SKM-1 treated with dmso at 0.1 percent for 144 hours (cell line): ENCODE data around the gene ENTPD1.
"Not testable (repeated sequence)": the region's sequence is repeated elsewhere in the genome, so short reads cannot be mapped to it uniquely, and the experiment has no call there.

Experiments used
- DNase-seq: peaks from one replicate; lab custom pipeline; 2025; ENCODE audit not compliant: unreplicated experiment; lab: John Stamatoyannopoulos, UW

ENTPD1 gene

GRCh38 chr10:95792874-95793285, 36.9 kb downstream of the ENTPD1 start:
- DNase-seq = peak; percentile 47

DNA sequence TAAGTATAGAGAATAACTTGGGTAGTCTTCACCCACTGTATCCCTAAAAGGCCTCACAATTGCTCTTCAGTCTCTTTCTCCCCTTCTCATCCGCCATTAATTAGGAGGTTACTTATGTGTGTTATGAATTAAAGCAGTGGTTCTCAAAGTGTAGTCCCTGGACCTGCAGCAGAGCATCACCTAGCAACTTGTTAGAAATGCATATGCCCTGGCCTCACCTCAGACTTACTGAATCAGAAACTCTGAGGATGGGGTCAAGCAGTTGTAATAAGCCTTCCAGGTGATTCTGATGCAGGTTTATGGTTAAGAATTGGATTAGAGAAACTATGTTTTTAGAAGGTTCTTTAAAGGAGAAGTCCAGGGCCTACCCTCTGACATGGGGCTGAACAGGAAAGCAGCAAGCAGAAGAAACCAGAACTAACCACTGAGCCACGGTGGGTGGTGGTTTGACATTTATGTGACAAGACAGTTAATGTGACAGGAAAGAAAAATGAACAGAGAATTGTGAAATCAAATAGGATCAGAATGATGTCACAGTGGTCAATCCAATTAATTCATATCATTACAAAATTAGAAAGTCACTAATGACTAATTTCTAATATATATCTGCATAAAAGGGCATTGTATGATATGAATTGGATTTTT, 37.6 kb downstream of the ENTPD1 start:
- peak; percentile 72 for DNase-seq

DNA sequence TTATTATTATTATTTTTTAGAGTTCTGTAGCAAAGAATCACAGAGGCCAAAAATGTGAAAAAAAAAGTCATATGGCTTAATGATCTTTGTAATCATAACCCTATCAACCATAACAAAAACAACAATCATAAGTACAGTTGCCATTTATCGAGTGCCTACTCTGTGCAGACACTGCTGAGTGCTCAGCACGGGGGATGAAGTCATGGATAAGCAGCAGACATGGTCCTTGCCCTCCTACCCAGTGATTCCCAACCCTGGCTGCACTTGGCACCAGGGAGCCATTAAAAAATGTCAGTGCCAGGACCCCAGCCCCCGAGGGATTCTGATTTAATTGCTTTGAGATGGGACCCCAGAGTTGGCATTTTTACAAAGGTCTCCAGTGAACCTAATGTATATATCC, 38.2 kb downstream of the ENTPD1 start:
- no peak for DNase-seq

DNA sequence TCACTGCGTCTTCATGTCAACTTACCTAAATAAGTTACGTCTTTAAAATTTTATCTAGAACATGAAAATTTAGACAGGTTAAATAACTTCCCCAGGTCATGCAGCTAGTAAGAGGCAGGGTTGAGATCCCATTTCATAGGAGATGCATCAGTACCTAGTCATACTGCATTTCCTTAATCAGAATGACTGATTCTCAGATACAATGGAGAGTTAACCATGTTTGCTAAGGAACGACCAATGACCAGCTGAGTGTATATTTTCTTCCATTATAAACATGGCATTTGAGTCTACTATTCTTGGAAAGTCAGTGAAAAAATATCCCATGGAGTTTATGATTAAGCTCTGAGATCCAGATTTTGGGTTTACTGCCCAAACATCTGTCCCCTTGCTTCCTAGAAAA, 39.6 kb downstream of the ENTPD1 start:
- no peak for DNase-seq

DNA sequence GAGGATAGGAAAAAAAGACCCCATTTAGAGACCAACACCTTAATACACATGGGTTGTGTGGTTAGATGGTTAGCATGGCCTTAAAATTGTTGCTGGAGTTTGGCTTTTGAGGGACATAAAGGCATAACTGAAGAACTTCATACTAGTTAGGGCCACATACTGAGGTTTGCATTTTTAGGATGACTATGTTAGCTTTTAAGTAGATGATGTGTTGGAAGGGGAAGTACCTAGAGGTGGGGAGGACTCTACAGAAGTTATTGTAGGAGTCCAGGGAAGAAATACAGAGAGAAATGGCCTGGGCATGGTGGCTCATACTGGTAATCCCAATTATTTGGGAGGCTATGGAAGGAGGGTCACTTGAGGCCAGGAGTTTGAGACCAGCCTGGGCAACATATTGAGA, 40.5 kb downstream of the ENTPD1 start:
- DNase-seq = no peak

- DNase-seq = no peak
Observed at GRCh38 chr10:95798096-95798855, 42.3 kb downstream of the ENTPD1 start.

GRCh38 chr10:95800286-95800685, 44.3 kb downstream of the ENTPD1 start:
- DNase-seq = not testable (repeated sequence)

GRCh38 chr10:95806687-95807380, 50.9 kb downstream of the ENTPD1 start:
- DNase-seq = not testable (repeated sequence)

GRCh38 chr10:95808705-95809308, 52.8 kb downstream of the ENTPD1 start:
- not testable (repeated sequence) for DNase-seq

- DNase-seq = no peak
Observed at GRCh38 chr10:95809370-95810197, 53.6 kb downstream of the ENTPD1 start.

- no peak for DNase-seq
Observed at GRCh38 chr10:95810198-95810976, 54.4 kb downstream of the ENTPD1 start.

GRCh38 chr10:95813054-95813685, 57.2 kb downstream of the ENTPD1 start:
- no peak for DNase-seq

GRCh38 chr10:95814011-95814727, 58.2 kb downstream of the ENTPD1 start:
- no peak for DNase-seq

GRCh38 chr10:95815133-95815532, 59.2 kb downstream of the ENTPD1 start:
- no peak for DNase-seq

DNA sequence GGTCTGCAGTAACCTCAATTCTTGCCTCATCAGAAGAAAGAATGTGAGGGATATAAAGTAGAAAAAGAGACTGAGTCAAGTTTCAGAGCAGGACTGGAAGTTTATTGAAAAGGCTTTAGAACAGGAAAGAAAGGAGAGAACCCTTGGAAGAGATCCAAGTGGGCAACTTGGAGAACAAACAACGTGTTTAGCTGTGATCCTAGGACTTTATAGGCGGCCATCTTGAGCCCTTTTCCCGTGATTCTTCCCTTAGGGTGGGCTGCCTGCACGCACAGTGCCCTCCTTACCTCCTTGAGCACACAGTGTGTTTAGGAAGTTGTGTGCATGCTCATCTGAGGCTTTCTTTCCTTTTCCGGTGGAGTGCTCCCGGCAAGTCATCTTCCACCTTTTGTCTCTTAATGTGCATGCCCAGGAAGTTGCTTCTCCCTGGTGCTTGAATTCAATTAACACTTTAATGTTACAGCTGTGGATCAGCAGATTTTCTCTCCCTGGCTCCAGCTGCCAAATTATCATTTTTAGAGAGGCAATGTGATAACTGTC, 59.8 kb downstream of the ENTPD1 start:
- DNase-seq = no peak

DNA sequence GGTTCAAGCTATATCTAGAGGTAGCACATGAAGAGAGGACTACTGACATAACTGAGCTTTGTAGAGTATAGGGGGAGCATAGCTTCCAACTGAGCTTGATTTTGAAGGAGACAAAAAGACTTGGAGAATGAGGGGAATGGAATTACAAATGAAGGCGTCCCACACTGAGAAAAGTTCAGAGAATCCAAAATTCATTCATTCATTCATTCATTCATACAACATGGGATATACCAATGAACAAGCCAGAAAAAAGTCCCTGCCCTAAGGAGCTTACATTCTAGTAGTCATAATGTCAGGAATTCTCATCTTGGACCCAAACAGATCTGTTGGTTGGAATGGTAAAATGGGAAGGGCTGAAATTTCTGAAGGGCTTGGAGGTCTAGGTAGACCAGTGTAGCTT, 62.0 kb downstream of the ENTPD1 start:
- no peak for DNase-seq

DNA sequence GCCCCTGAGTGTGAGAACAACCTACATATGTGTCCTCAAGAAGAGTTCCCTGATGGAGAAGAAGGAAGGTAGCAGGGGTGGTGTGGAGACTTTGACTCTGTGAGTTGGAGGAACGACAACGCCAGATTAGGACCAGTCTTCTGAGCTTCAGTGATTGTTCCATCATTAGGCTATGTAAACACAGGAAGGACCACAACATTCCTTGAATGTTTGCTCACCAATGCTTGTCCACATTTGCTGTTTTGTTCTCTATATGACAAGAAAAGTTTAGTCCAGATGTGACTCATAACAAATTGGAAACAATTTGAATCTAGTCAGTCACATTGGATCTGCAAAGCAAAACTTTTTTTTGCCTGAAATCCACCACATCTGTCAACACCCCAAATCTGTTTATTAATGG, 62.7 kb downstream of the ENTPD1 start:
- DNase-seq = no peak

DNA sequence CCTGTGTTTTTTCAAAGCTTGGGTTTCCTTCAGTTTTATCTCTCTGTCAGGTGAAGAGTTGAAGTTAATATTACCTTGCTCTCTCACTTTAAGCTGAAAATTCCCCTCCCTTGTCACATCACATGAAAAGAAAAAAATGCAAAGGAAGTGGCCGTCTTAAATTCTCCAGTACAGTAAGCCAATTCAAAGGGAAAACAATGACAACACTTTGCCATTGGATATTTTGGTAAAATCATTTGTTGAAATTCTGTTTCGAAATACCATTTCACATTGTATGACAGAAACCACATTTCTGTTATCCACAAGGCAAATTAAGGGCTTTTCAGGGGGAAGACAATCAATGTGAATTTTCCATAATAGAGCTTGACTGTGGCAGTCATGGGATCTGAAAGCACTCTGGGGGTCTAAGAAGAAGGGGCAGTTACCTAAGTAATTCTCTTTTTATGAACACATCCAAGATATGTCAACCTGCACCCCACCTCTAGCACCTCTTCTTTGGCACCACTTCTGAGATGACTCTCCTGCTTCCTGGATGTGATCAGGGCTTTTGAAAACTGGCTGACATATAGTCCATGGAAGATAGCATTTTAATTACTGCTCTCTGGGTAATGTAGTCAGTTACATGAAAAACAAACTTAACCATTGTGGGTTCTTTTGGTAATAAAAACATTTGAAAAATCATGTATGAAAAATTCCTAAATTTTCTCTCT, 63.8 kb downstream of the ENTPD1 start:
- DNase-seq = no peak
